Neuronal stem cell (in vitro differentiated cells): Measurements from ENCODE around the gene NDNF.

Experiments
- DNase-seq: peaks from one replicate; pipeline ENCODE4 v3.0.0-alpha.2; 2013; ENCODE audit warnings: low spot score
- H2AFZ ChIP-seq: one replicate; pipeline ENCODE4 v1.6.1; 2013; ENCODE audit warnings: mild to moderate bottlenecking, low read length, inconsistent platforms
- H2AK5ac ChIP-seq: 2 replicates; pipeline ENCODE4 v1.6.1; 2013; ENCODE audit warnings: low read depth, mild to moderate bottlenecking, inconsistent platforms, low read length, moderate library complexity, mixed read lengths
- H2BK120ac ChIP-seq: 2 replicates; pipeline ENCODE4 v1.6.1; 2013; ENCODE audit warnings: low read depth, mild to moderate bottlenecking, inconsistent platforms, low read length, moderate library complexity, mixed read lengths
- H2BK12ac ChIP-seq: one replicate; pipeline ENCODE4 v1.6.1; 2013; ENCODE audit warnings: low read length, inconsistent platforms
- H2BK15ac ChIP-seq: 2 replicates; pipeline ENCODE4 v1.6.1; 2013; ENCODE audit warnings: mild to moderate bottlenecking, low read length, inconsistent platforms, mixed read lengths
- H2BK5ac ChIP-seq: one replicate; pipeline ENCODE4 v1.6.1; 2013; ENCODE audit warnings: inconsistent platforms, mild to moderate bottlenecking, low read length, moderate library complexity
- H3K14ac ChIP-seq: one replicate; pipeline ENCODE4 v1.6.1; 2013; ENCODE audit warnings: low read length, inconsistent platforms
- H3K18ac ChIP-seq: 2 replicates; pipeline ENCODE4 v1.6.1; 2013; ENCODE audit warnings: low read length, inconsistent platforms
- H3K23ac ChIP-seq: 2 replicates; pipeline ENCODE4 v1.6.1; 2013; ENCODE audit warnings: low read depth, mild to moderate bottlenecking, mixed read lengths, low read length, inconsistent platforms; ENCODE audit not compliant: poor library complexity
- H3K27ac ChIP-seq: replicated peaks from 3 replicates; pipeline ENCODE4 v1.5.1; 2013; ENCODE audit warnings: low read length, inconsistent platforms
- H3K27me3 ChIP-seq, 3 experiments: 2 replicates each; pipeline ENCODE4 v1.6.1; 2013; ENCODE audit warnings: low read length in 3 of 3, mild to moderate bottlenecking in 2 of 3, inconsistent platforms in 1 of 3, low read depth in 1 of 3, mixed read lengths in 1 of 3, moderate library complexity in 1 of 3; ENCODE audit not compliant: control insufficient read depth in 3 of 3, insufficient read depth in 3 of 3
- H3K36me3 ChIP-seq, 2 donors: replicated peaks in 1 of 2; 2 replicates each; pipeline ENCODE4 v1.6.1; 2013; ENCODE audit warnings: low read length in 2 of 2; ENCODE audit not compliant: control insufficient read depth in 2 of 2, insufficient read depth in 2 of 2
- H3K4ac ChIP-seq: 2 replicates; pipeline ENCODE4 v1.6.1; 2013; ENCODE audit warnings: inconsistent platforms, mild to moderate bottlenecking, low read length, moderate library complexity
- H3K4me1 ChIP-seq, 2 donors: 1 replicate in 1 of 2; 2 replicates in 1 of 2; pipeline ENCODE4 v1.6.1; 2013; ENCODE audit warnings: low read length in 2 of 2, low read depth in 1 of 2; ENCODE audit not compliant: control insufficient read depth in 2 of 2, insufficient read depth in 1 of 2
- H3K4me2 ChIP-seq: one replicate; pipeline ENCODE4 v1.6.1; 2013; ENCODE audit warnings: mild to moderate bottlenecking, low read length, inconsistent platforms; ENCODE audit not compliant: insufficient read depth, poor library complexity, severe bottlenecking
- H3K4me3 ChIP-seq, 2 donors: 2 replicates each; pipeline ENCODE4 v1.5.1; 2013; ENCODE audit warnings: low read length in 2 of 2, mild to moderate bottlenecking in 2 of 2, inconsistent platforms in 1 of 2, moderate library complexity in 1 of 2
- H3K79me1 ChIP-seq: one replicate; pipeline ENCODE4 v1.6.1; 2013; ENCODE audit warnings: low read depth, mild to moderate bottlenecking, inconsistent platforms, low read length, moderate library complexity
- H3K9ac ChIP-seq: one replicate; pipeline ENCODE4 v1.6.1; 2013; ENCODE audit warnings: mild to moderate bottlenecking, low read depth, low read length, inconsistent platforms; ENCODE audit not compliant: poor library complexity
- H3K9me3 ChIP-seq, 2 donors: replicated peaks in 1 of 2; 2 replicates each; pipeline versions ENCODE3 to v1.6.1; 2013; ENCODE audit warnings: low read length in 2 of 2, mild to moderate bottlenecking in 2 of 2, inconsistent platforms in 1 of 2, low read depth in 1 of 2, mixed read lengths in 1 of 2, moderate library complexity in 1 of 2; ENCODE audit not compliant: control insufficient read depth in 2 of 2, insufficient read depth in 1 of 2
- H4K8ac ChIP-seq: one replicate; pipeline ENCODE4 v1.6.1; 2013; ENCODE audit warnings: low read depth, mild to moderate bottlenecking, inconsistent platforms, low read length, moderate library complexity
- H4K91ac ChIP-seq: one replicate; pipeline ENCODE4 v1.6.1; 2013; ENCODE audit warnings: low read length, low read depth, mild to moderate bottlenecking, inconsistent platforms; ENCODE audit not compliant: poor library complexity
- WGBS, 2 donors: extraction: QIAGEN DNeasy Blood & Tissue Kit; methylation state at CpG; one replicate each; pipeline ENCODE4 v1.1.7; 2013; ENCODE audit warnings: missing lambda C conversion rate in 2 of 2, mixed read lengths in 1 of 2; ENCODE audit not compliant: insufficient read length in 2 of 2, insufficient replicate concordance in 1 of 2; ENCODE audit errors: extremely low coverage in 2 of 2; 5-methylcytosine and 5-hydroxymethylcytosine counted together

Gene NDNF

GRCh38 chr4:121041307-121042090, 30.8 kb downstream of the NDNF start:
- WGBS, 2 donors: no CpG with 5 or more reads among the region's 8 CpGs
- no peak for DNase-seq
- Histone ChIP-seq H3K4me2 (no peak overlapping the region), H2BK12ac (no peak overlapping the region), H3K27ac (no peak overlapping the region), H3K79me1 (no peaks in the 10 kb centered on the region), H2AK5ac (no peak overlapping the region), H3K4me1 (no peaks in the 10 kb centered on the region), H4K8ac (no peak overlapping the region), H3K9me3 (no peaks in the 10 kb centered on the region), H2BK15ac (no peak overlapping the region), H2BK5ac (no peak overlapping the region), H3K18ac (no peak overlapping the region), H3K14ac (no peak overlapping the region), H3K4me3 (no peak overlapping the region), H3K36me3 (peaks cover 11 to 39% of the 10 kb centered on the region in 2 donors), H3K9ac (no peak overlapping the region), H2BK120ac (no peak overlapping the region), H3K27me3 (no peaks in the 10 kb centered on the region), H3K23ac (no peak overlapping the region), H3K4ac (no peak overlapping the region), H2AFZ (no peak overlapping the region), H4K91ac (no peak overlapping the region)

- Histone ChIP-seq H4K91ac (no peak overlapping the region), H2BK12ac (no peak overlapping the region), H3K27me3 (no peaks in the 10 kb centered on the region), H3K27ac (no peak overlapping the region), H2AFZ (no peak overlapping the region), H2AK5ac (no peak overlapping the region), H3K36me3 (peaks cover 11 to 28% of the 10 kb centered on the region in 2 donors), H3K4me1 (no peaks in the 10 kb centered on the region), H2BK15ac (no peak overlapping the region), H2BK120ac (no peak overlapping the region), H3K14ac (no peak overlapping the region), H3K23ac (no peak overlapping the region), H3K79me1 (no peaks in the 10 kb centered on the region), H3K4me2 (no peak overlapping the region), H3K4me3 (no peak overlapping the region), H3K9me3 (no peaks in the 10 kb centered on the region), H3K4ac (no peak overlapping the region), H2BK5ac (no peak overlapping the region), H3K18ac (no peak overlapping the region), H3K9ac (no peak overlapping the region), H4K8ac (no peak overlapping the region)
- no peak for DNase-seq
- no CpG with 5 or more reads among the region's 3 CpGs for WGBS, 2 donors
Measured at GRCh38 chr4:121034017-121034416, 38.3 kb downstream of the NDNF start.

- Histone ChIP-seq H3K27ac (no peak overlapping the region), H2BK5ac (no peak overlapping the region), H3K9me3 (no peaks in the 10 kb centered on the region), H3K18ac (no peak overlapping the region), H4K91ac (no peak overlapping the region), H3K79me1 (no peaks in the 10 kb centered on the region), H3K4me1 (no peaks in the 10 kb centered on the region), H2BK120ac (no peak overlapping the region), H3K4me3 (no peak overlapping the region), H3K36me3 (peaks cover 0 to under 1% of the 10 kb centered on the region in 2 donors), H2AFZ (no peak overlapping the region), H4K8ac (no peak overlapping the region), H3K4me2 (no peak overlapping the region), H3K27me3 (no peaks in the 10 kb centered on the region), H3K23ac (no peak overlapping the region), H2BK12ac (no peak overlapping the region), H3K9ac (no peak overlapping the region), H3K14ac (no peak overlapping the region), H2AK5ac (no peak overlapping the region), H2BK15ac (no peak overlapping the region), H3K4ac (no peak overlapping the region)
- no CpG with 5 or more reads among the region's 2 CpGs for WGBS, 2 donors
- no peak for DNase-seq
Measured at GRCh38 chr4:121030711-121031110, 41.6 kb downstream of the NDNF start.

- no peak overlapping the region for H3K14ac ChIP-seq
- H3K79me1 ChIP-seq: no peaks in the 10 kb centered on the region
- no peak overlapping the region for H3K4me3 ChIP-seq
- no peaks in the 10 kb centered on the region for H3K9me3 ChIP-seq
- H2BK120ac ChIP-seq: no peak overlapping the region
- H2AK5ac ChIP-seq: no peak overlapping the region
- no peaks in the 10 kb centered on the region for H3K27me3 ChIP-seq
- no peak overlapping the region for H2BK12ac ChIP-seq
- no peak overlapping the region for H3K4ac ChIP-seq
- no peak overlapping the region for H3K4me2 ChIP-seq
- no peak overlapping the region for H3K23ac ChIP-seq
- no peak for DNase-seq
- no peak overlapping the region for H4K91ac ChIP-seq
- H3K36me3 ChIP-seq: no peaks in the 10 kb centered on the region
- H3K9ac ChIP-seq: no peak overlapping the region
- no peak overlapping the region for H3K18ac ChIP-seq
- H2AFZ ChIP-seq: no peak overlapping the region
- no peak overlapping the region for H2BK5ac ChIP-seq
- H2BK15ac ChIP-seq: no peak overlapping the region
- peaks cover 0 to 2% of the 10 kb centered on the region in 2 donors for H3K4me1 ChIP-seq
- no peak overlapping the region for H4K8ac ChIP-seq
- no peak overlapping the region for H3K27ac ChIP-seq
Measured at GRCh38 chr4:121030131-121030530, 42.2 kb downstream of the NDNF start.
